ENCODE data around the gene NUDCD2.
"Not testable (repeated sequence)": the region's sequence is repeated elsewhere in the genome, so short reads cannot be mapped to it uniquely, and the experiment has no call there.

The NUDCD2 gene

DNA sequence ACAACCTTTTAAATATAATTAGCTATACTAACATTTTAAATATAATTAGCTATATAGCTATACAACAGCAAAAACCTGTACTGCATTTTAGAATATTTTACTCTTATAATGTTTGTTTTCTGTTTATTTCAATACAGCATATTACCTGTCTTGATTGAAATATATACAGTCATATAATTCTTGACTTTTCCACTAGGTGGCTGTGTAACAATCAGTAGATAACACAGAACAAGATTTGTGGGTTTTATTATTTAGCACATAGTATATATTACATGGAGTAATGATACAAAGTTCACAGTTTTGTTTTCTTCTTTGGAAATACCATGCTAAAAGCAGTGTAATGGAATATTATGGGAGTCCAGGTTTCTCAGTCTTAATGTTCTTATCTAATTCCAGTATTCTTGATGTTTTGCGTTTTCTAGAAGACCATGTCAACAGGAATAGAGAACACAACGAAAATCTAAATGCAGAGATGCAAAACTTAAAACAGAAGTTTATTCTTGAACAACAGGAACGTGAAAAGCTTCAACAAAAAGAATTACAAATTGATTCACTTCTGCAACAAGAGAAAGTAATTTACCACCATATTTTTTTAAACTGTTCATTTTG is 13.8 kb upstream of the NUDCD2 start:
- DNase-seq (ENCODE audit: low read depth, low spot score): no peak
- H3K27ac ChIP-seq: no peak overlapping the region

DNA sequence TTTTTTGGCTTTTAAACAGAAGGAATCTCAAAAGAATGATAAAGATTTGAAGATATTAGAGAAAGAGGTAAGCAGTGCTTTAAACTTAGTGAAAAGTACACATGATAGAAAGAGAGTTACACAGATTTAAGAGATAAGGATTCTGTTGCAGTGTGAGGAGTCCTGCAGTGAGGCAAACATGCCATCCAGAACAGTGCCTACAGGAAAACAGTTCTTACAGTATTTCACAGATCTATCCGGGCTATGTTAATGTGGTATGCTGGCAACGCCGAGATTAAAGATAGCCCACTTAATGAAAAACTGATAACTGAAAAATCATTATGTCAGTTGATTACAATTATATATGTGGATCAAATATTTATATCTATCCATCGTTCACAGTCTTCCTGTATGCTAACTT is 7.8 kb upstream of the NUDCD2 start:
- no peak for DNase-seq (ENCODE audit: low read depth, low spot score)
- no peak overlapping the region for H3K27ac ChIP-seq

DNA sequence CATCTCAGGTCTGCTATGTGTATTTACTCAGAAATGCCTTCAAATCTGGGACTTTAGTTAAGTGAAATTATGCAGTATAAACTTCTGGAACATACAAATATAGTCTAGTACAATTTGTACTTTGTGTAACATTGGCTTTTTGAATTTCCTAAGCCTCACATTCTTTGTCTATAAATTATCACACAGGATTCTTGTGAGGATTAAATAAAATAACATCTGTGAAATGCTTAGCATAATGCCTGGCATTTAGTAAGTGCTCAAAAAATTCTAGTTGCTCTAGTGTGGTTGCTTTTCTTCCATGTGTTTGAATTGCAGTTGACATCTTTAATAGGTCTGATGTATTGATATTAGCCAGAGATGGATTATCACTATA is 3.1 kb upstream of the NUDCD2 start:
- H3K27ac ChIP-seq: peak overlapping the region; percentile 90
- DNase-seq (ENCODE audit: low read depth, low spot score): no peak

DNA sequence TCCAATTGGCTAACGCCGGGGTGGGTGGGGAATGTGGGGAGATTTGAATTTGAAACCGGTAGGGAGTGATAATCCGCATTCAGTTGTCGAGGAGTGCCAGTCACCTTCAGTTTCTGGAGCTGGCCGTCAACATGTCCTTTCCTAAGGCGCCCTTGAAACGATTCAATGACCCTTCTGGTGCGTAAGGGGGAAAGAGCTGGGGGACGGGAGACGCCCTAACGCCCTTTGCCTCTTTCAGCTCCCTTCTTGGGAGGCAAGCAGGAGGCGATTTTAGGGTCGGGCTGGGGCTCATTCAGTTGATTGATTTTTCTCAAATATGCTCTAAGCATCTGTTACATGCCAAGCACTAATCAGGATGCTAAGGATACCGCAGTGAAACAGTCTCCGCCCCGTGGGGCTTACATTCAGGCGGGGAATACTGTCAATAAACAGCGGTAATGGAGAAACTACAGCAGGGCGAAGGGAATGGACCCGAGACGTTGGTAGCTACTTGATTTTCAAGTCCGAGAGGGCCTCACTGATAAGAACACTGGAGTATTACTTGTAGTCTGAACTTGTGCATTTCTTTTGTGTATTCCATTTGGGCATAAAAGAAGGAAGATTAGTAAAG is 765 bp upstream of the NUDCD2 start, which contains the start of gene HMMR:
Gene HMMR, plus strand, starts transcription at position 71 of the 610 bp plus-strand sequence. Its CDS starts 61 bp downstream, at position 132.
- no peak for DNase-seq (ENCODE audit: low read depth, low spot score)
- H3K27ac ChIP-seq: peak within 1 kb of the TSS; percentile 90

DNA sequence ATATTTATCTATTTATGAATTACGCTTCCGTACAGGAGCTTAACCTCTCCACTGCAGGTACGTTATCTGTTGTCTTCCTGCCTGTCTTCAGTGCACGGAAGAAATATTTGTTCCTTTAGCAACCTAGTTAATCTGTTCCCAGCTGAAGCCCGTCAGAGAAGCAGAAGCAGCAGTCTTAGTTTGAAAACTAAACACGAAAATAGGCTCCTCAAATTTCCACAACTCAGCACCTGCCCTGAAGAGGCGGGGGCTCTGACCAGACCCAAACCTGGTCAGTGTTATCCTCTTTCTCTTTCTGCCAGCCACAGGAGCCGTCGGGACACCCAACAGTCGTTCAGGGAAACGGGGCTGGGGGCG is 462 bp downstream of the NUDCD2 start:
- H3K27ac ChIP-seq: peak overlapping the region; percentile 90
- no peak for DNase-seq (ENCODE audit: low read depth, low spot score)

DNA sequence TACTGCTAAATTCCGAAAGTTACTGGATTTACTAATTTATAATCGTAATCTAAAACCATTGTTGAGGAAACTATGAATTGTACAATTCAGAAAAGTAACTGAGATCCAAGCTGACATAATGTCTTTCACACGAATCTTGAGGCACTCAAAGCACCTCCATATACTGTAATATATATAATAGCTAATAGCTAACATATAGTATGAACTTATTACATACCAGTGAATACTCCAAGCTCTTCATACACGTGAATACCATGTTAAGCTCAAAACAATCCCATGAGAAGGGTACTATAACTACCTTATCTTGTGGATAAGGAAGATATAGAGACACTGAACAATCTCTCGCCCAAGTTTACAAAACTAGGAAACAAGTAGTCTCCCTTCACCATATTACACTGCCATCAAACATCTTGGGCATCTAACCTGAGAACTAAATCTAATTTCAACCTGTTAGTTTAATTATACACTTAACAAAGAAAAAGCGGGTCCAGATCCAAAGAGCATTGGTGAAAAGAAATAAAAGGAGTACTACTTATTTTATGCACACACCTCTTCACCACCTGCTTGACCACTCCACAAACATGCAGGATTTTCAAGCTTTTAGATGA is 1.0 kb downstream of the NUDCD2 start:
- peak overlapping the region; percentile 90 for H3K27ac ChIP-seq
- no peak for DNase-seq (ENCODE audit: low read depth, low spot score)

DNA sequence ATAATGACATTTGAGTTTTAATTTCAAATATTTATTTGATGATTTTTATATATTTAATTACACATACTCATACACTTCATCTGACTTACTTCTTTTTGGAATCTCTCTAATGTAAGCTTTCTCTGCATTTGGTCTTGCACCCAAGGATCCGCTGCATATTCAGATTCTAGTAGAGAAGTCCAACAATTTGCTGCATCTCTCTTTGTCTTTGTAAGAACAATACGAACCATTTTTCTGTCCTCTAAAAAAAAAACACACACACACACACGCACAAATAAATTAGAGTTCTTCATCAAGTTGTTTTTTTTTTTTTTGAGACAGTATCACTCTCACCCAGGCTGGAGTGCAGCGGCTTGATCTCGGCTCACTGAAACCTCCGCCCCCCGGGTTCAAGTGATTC is 3.1 kb downstream of the NUDCD2 start:
- H3K27ac ChIP-seq: no peak overlapping the region
- no peak for DNase-seq (ENCODE audit: low read depth, low spot score)

DNA sequence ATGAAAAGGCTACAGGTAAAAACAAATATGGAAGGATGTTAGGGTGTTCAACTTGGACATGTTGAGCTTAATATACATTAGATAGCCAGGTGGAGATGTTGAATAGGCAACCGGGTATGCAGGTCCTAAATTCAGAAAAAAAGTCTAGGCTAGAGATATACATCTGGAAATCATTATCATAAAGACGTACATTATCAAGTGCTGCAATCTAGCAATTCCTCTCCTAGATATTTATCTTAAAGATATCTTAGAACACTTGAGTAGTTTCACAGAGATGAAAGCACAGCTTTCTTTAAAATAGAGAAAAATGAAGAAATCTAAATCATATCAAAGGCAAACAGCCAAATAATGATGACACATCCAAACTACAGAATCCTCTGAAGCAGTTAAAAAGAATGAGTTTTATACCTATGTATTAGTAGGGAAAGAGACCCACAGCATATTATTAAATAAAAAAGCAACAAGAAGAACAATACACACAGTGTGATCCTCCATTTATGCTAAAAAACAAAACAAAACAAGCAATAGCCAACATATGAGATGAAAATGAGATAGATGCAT is 3.8 kb downstream of the NUDCD2 start:
- H3K27ac ChIP-seq: no peak overlapping the region
- no peak for DNase-seq (ENCODE audit: low read depth, low spot score)

DNA sequence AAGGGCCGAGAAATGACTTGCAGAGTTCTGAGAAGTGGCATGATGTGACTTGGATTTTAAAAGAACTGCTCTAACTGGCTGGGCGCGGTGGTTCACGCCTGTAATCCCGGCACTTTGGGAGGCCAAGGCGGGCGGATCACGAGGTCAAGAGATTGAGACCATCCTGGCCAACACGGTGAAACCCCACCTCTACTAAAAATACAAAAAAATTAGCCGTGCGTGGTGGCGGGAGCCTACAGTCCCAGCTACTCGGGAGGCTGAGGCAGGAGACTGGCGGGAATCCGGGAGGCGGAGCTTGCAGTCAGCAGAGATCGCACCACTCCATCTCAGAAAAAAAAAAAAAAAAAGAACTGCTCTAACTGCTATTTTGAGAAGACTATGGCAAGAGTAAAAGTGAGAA is 4.5 kb downstream of the NUDCD2 start:
- DNase-seq (ENCODE audit: low read depth, low spot score); H3K27ac ChIP-seq: not testable (repeated sequence)

DNA sequence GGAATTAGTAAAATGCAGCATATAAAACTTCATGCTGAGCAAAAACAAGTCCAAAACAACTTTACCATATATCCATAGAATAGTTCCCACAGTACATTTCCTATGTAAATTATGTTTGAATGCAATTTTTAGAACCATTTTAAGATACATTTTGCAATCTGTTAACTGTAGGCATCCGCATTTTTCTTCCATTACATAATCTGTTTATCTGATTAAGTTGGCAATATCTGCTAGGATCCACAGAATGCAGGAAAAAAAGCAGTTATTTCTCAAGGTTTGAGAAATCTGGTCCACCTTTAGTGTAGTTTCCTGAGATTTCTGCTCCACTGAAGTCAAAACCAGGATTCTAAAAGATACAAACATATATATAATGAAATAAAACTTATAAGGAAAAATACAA is 6.2 kb downstream of the NUDCD2 start:
- H3K27ac ChIP-seq: no peak overlapping the region
- no peak for DNase-seq (ENCODE audit: low read depth, low spot score)

DNA sequence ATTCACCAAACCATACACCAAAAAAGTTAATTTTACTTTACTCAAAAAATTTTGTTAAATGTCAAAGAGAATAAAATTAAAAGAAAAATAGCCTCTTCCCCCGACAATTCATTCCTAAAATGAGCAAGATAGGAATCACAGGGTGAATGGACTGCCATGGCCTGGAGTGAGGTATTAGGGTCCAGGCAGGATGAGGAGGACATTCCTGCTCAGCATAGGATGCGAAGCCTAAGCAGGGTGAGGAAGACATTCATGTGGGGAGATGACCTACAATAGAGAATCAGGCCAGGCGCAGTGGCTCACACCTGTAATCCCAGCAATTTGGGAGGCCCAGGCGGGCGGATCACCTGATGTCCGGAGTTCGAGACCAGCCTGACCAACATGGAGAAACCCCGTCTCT is 8.4 kb downstream of the NUDCD2 start:
- DNase-seq (ENCODE audit: low read depth, low spot score): no peak
- H3K27ac ChIP-seq: no peak overlapping the region

DNA sequence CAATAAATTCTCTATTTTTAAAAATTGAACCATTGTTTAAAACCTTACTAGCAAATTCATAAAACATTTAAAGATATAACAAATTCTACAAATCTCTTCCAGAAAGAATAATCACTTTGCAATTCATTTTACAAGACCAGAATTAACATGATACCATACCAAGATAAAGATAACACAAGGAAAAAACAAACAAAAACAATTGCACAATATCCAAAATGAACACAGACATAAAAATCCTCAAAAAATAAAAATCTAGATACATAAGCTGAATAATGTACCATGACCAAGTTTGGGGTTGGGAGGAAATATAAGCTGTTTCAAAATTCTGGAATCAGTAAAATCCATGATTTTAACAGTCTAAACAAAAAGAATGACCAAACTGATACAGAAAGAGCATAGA is 11.4 kb downstream of the NUDCD2 start:
- no peak overlapping the region for H3K27ac ChIP-seq
- no peak for DNase-seq (ENCODE audit: low read depth, low spot score)

DNA sequence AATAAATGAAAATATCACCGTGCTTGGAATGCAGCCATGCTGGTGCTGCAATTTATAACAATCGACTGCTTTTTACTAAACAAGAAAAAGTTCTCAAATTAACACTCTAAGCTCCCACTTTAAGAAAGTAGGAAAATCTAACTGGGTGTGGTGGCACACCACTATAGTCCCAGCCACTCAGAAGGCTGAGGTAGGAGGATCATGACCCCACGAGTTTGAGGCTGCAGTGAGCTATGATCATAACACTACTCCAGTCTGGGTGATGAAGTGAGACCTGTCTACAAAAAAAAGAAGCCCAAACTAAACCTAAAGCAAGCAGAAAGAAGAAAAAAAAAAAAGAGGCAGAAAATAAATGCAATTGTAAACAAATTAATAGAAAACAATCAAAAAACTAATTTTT is 12.0 kb downstream of the NUDCD2 start:
- DNase-seq (ENCODE audit: low read depth, low spot score): no peak
- H3K27ac ChIP-seq: no peak overlapping the region

DNA sequence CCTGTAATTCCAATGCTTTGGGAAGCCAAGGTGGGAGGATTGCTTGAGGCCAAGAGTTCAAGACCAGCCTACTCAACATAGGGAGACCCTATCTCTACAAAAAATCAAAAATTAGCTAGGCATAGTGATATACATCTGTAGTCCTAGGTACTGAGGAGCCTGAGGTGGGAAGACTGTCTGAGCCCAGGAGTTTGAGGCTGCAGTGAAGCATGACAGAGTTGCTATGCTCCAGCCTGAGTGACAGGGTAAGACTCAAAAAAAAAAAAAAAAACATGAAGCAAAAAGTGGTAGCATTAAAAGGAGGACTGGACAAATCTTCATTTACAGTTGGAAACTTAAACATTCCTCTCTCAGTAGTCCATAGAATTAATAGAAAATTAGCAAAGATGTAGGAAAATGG is 12.7 kb downstream of the NUDCD2 start:
- H3K27ac ChIP-seq: no peak overlapping the region
- no peak for DNase-seq (ENCODE audit: low read depth, low spot score)

DNA sequence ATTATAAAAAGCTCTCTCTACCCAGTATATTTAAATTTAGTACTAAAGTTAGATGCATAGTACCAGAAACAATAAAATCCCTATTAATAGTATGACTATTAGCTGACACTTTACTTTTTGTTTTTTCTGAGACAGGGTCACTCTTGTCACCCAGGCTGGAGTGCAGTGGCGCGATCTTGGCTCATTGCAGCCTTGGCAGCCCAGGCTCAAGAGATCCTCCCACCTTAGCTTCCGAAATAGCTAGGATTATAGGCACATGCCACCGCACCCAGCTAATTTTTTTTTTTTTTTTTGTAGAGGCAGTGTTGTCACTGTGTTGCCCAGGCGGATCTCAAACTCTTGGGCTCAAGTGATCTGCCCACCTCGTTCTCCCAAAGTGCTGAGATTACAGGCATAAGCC is 14.6 kb downstream of the NUDCD2 start:
- DNase-seq (ENCODE audit: low read depth, low spot score): no peak
- H3K27ac ChIP-seq: no peak overlapping the region

DNA sequence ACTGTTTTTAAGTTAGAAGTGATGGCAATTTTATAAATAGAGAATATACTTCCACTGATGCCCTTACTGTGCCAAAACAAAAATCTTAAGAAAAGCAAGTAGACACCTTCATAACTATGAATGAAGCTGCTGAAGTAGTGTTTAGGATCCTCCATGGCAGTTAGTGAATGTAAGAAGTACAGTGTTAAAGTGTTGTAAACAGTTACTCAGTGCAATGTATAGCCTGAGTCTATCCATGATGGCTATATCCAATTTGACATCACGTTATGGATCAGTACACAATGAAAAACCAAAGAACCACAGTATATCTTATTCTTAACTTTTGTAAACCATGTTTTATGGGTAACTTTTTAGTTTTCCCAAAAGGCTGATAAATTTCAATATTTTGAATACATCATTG is 15.4 kb downstream of the NUDCD2 start:
- H3K27ac ChIP-seq: no peak overlapping the region
- no peak for DNase-seq (ENCODE audit: low read depth, low spot score)

DNA sequence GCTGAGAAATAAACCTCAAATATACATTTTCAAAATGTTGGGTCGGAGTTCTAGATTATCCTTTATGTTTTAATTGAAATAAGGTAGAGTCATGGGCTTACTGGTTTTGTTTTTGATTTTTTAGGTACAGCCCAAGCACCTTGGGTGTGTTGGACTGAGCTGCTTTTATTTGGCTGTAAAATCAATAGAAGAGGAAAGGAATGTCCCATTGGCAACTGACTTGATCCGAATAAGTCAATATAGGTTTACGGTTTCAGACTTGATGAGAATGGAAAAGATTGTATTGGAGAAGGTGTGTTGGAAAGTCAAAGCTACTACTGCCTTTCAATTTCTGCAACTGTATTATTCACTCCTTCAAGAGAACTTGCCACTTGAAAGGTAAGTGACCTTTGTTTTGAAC is 18.9 kb downstream of the NUDCD2 start:
- no peak for DNase-seq (ENCODE audit: low read depth, low spot score)

DNA sequence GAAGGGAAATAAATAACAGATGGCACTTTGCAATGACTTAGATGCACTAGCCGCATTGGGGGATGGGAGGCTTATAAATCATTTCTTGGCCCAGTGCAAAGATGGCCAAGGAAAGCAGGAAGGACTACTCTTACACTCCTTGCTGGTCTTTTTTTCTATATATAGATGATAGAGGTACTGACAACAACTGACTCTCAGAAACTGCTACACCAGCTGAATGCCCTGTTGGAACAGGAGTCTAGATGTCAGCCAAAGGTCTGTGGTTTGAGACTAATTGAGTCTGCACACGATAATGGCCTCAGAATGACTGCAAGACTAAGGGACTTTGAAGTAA is 20.8 kb downstream of the NUDCD2 start:
- no peak for DNase-seq (ENCODE audit: low read depth, low spot score)
- no peak overlapping the region for H3K27ac ChIP-seq

More for the DNA sequence above, 18.9 kb downstream of the NUDCD2 start:
- no peak overlapping the region for H3K27ac ChIP-seq

DNA sequence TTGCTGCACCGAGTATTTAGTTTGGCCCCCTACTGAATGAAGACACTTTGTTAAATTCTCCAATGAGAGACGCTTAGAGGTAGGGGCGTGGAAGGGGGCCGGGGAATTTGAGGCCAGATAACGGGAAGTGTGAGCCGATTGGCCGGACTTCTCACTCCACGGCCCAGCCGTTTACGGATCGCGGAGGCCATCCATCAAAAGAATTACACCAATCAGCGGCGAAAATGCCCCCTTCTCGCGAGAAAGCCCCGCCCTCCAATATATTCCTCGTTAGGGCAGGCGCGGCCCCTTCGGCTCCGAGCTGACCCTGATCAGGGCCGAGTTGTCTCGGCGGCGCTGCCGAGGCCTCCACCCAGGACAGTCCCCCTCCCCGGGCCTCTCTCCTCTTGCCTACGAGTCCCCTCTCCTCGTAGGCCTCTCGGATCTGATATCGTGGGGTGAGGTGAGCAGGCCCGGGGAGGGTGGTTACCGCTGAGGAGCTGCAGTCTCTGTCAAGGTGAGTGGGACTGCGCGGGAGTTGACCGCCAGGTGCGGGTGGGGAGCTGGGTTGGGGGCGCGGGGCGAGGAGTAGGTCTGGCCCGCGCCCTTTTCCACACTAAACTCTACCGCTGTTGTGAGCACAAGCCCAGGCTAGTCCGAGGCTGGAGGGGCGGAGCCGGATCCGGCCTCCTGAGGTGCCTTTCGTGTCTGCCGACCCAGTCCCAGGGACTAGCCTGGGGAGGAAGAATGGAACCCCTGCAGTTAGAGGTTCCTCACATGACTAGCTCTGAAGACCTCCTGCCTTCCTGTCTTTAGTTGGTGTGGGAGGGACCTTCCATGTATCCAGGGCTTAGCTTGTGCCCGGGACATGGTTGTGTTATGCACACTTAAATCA is 22.4 kb downstream of the NUDCD2 start, which contains the start of gene CCNG1:
Gene CCNG1, plus strand, starts transcription at position 287 of the 874 bp plus-strand sequence. CDS start 1,662 bp downstream, outside the sequence.
- peak; percentile 84 for DNase-seq (ENCODE audit: low read depth, low spot score)
- H3K27ac ChIP-seq: peak within 1 kb of the TSS; percentile 92

DNA sequence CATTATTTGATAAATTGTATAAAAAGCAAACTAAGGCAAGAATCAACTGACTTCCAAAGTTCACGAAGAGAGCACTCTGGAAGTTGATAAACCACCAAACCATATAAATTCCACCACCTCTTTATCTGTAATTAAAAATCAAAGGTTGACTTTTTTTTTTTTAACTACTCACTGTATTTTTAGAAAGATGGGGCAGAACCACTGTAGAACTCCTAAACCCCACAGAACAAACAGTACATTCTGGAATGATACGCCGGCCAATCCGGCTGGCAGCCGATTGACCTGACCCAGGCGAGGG is 22.9 kb downstream of the NUDCD2 start:
- no peak for DNase-seq (ENCODE audit: low read depth, low spot score)
- peak overlapping the region; percentile 92 for H3K27ac ChIP-seq

DNA sequence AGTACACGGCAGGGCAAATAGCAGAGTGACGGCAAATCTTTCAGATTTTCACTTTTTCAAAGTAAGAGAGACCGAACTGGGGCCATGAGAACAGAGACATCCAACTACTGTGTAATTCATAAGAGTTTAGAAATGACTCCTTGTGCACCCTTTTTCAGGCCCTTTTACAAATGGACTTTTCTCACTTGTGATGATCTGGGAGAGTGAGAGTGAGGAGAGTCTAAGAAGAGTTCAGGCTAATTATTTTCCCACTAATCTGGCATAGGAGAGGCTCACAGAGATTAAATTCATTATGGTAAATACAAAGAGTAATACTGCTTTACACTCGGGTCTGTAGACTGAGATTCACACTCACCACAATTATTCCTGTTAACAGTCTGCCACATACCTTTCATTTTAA is 23.4 kb downstream of the NUDCD2 start:
- peak overlapping the region; percentile 92 for H3K27ac ChIP-seq
- no peak for DNase-seq (ENCODE audit: low read depth, low spot score)
